ENCODE measurements around the gene PCSK5. TPM values are rescaled to one million over a fixed set of nuclear protein-coding genes. Genes with fewer than 3 reads are reported as not detected.
"Not testable (repeated sequence)": the region's sequence is repeated elsewhere in the genome, so short reads cannot be mapped to it uniquely, and the experiment has no call there.

The PCSK5 gene
- total RNA-seq, 1 experiment from 2014 or later, result 7.5 TPM

DNA sequence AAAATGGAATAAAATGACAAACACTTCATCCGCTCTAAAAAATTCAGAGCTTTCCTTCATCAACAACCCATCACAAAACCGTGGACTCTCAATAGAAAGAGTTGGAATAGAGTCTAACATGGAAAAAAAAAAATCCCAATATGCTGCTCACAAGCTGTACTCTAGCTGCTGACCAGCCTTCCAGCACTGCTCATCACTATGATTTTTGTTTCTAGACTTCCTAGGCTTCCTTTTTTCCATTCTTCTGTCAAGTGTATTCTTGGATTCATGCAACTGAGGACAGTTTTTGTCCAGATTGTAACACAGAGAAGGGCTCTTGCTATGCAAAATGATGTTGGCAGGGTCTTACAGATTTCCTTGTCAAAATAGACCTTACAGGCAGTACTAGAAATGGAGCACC, 469.3 kb downstream of the PCSK5 start:
- Mint-ChIP-seq H3K36me3 (ENCODE audit: insufficient read depth in 1 of 3, low read depth in 3 of 3) (no peaks in the 10 kb centered on the region), H3K4me1 (peaks cover 5 to 6% of the 10 kb centered on the region in 2 experiments), H3K27me3 (ENCODE audit: low read depth) (no peaks in the 10 kb centered on the region), H3K27ac (no peak overlapping the region), H3K4me3 (no peak overlapping the region), H3K9me3 (no peaks in the 10 kb centered on the region)
- Histone ChIP-seq H4K8ac (replicated peaks; ENCODE audit: insufficient read length, low read depth, low read length) (no peak overlapping the region), H3K23me2 (ENCODE audit: insufficient read length, low read depth, low read length, poor library complexity, severe bottlenecking) (no peaks in the 10 kb centered on the region), H4K5ac (ENCODE audit: insufficient read length, low read depth, low read length) (no peak overlapping the region), H2AK5ac (ENCODE audit: insufficient read length, low read length) (no peak overlapping the region), H3K56ac (ENCODE audit: insufficient read length, low read depth, low read length) (no peak overlapping the region), H2BK120ac (ENCODE audit: low read depth, low read length, poor library complexity, severe bottlenecking) (no peak overlapping the region), H4K20me1 (ENCODE audit: control insufficient read depth, insufficient read depth, insufficient read length) (no peaks in the 10 kb centered on the region), H2BK12ac (ENCODE audit: insufficient read length, low read depth, low read length) (no peak overlapping the region), H3K4me1 (ENCODE audit: insufficient read depth, low read length) (peaks cover 3% of the 10 kb centered on the region; the same call in 1 of the 2 replicates), H3K27ac (ENCODE audit: insufficient read length, low read depth, low read length) (no peak overlapping the region), H3K9ac (ENCODE audit: extremely low read depth, insufficient read length, low read length) (no peak overlapping the region), H3K79me2 (ENCODE audit: insufficient read depth, low read length) (no peaks in the 10 kb centered on the region), H3K4ac (ENCODE audit: low read depth, low read length) (no peak overlapping the region), H3K4me2 (ENCODE audit: insufficient read depth, insufficient read length, low read length) (no peak overlapping the region), H4K91ac (ENCODE audit: insufficient read length, low read depth, low read length) (no peak overlapping the region), H2BK5ac (ENCODE audit: insufficient read length, low read length) (no peak overlapping the region), H3K14ac (ENCODE audit: insufficient read depth, low read length) (no peak overlapping the region), H3K23ac (ENCODE audit: insufficient read length, low read depth, low read length) (no peak overlapping the region), H2AFZ (ENCODE audit: low read length) (no peak overlapping the region), H2BK15ac (ENCODE audit: low read depth, low read length) (no peak overlapping the region), H3K9me3 (ENCODE audit: control insufficient read depth, low read depth, low read length) (no peaks in the 10 kb centered on the region), H3K27me3 (ENCODE audit: insufficient read depth, low read length) (no peaks in the 10 kb centered on the region), H3K18ac (ENCODE audit: insufficient read length, low read depth, low read length) (no peak overlapping the region), H3T11ph (ENCODE audit: low read length) (no peak overlapping the region), H2BK20ac (ENCODE audit: low read depth, low read length, poor library complexity, severe bottlenecking) (no peak overlapping the region), H3K79me1 (ENCODE audit: insufficient read depth, low read depth, low read length, poor library complexity, severe bottlenecking) (no peaks in the 10 kb centered on the region)
- no peak for TF ChIP-seq CTCF (conservative IDR thresholded peaks at IDR 0.05)
- no peak for DNase-seq
- no CpG with 5 or more reads among the region's 2 CpGs for WGBS (ENCODE audit: extremely low coverage, insufficient read length, low lambda C conversion rate)

GRCh38 chr9:76362332-76363031, 472.0 kb downstream of the PCSK5 start:
- not testable (repeated sequence) for H3K56ac ChIP-seq (ENCODE audit: insufficient read length, low read depth, low read length); H2AK5ac ChIP-seq (ENCODE audit: insufficient read length, low read length); H4K91ac ChIP-seq (ENCODE audit: insufficient read length, low read depth, low read length); H3K79me1 ChIP-seq (ENCODE audit: insufficient read depth, low read depth, low read length, poor library complexity, severe bottlenecking); H3K27me3 Mint-ChIP-seq (ENCODE audit: low read depth); H3K79me2 ChIP-seq (ENCODE audit: insufficient read depth, low read length); DNase-seq; H4K8ac ChIP-seq (replicated peaks; ENCODE audit: insufficient read length, low read depth, low read length); H3K9me3 ChIP-seq (ENCODE audit: control insufficient read depth, low read depth, low read length); H3K4me3 Mint-ChIP-seq; H2BK120ac ChIP-seq (ENCODE audit: low read depth, low read length, poor library complexity, severe bottlenecking); H3K36me3 Mint-ChIP-seq (ENCODE audit: insufficient read depth in 1 of 3, low read depth in 3 of 3); H3K4ac ChIP-seq (ENCODE audit: low read depth, low read length); H4K5ac ChIP-seq (ENCODE audit: insufficient read length, low read depth, low read length); H3K4me2 ChIP-seq (ENCODE audit: insufficient read depth, insufficient read length, low read length); H3K27ac ChIP-seq (ENCODE audit: insufficient read length, low read depth, low read length); H2BK5ac ChIP-seq (ENCODE audit: insufficient read length, low read length); H2BK15ac ChIP-seq (ENCODE audit: low read depth, low read length); H2AFZ ChIP-seq (ENCODE audit: low read length); H3K23ac ChIP-seq (ENCODE audit: insufficient read length, low read depth, low read length); H2BK20ac ChIP-seq (ENCODE audit: low read depth, low read length, poor library complexity, severe bottlenecking); H3K9ac ChIP-seq (ENCODE audit: extremely low read depth, insufficient read length, low read length); H4K20me1 ChIP-seq (ENCODE audit: control insufficient read depth, insufficient read depth, insufficient read length); H3K18ac ChIP-seq (ENCODE audit: insufficient read length, low read depth, low read length); H2BK12ac ChIP-seq (ENCODE audit: insufficient read length, low read depth, low read length); H3K27me3 ChIP-seq (ENCODE audit: insufficient read depth, low read length); H3T11ph ChIP-seq (ENCODE audit: low read length); H3K23me2 ChIP-seq (ENCODE audit: insufficient read length, low read depth, low read length, poor library complexity, severe bottlenecking); H3K4me1 ChIP-seq (ENCODE audit: insufficient read depth, low read length); H3K9me3 Mint-ChIP-seq; H3K14ac ChIP-seq (ENCODE audit: insufficient read depth, low read length)
- peak overlapping the region in 1 of 3 experiments; percentile 22; a peak in 2 of 7 replicates for H3K27ac Mint-ChIP-seq
- no CpG with 5 or more reads among the region's 16 CpGs for WGBS (ENCODE audit: extremely low coverage, insufficient read length, low lambda C conversion rate)
- peaks cover 11 to 14% of the 10 kb centered on the region in 2 experiments for H3K4me1 Mint-ChIP-seq

Measured in H9 (cell line).